HG03558 (cell line): ENCODE data around the gene UNCX.

ENCODE experiments used
- ATAC-seq: cut with Tn5 transposase; IDR thresholded peaks from one replicate; pipeline ENCODE4 v1.9.1; 2021; ENCODE audit warnings: moderate number of reproducible peaks; ENCODE audit not compliant: unreplicated experiment; ENCODE audit errors: extremely low read depth

The UNCX gene

DNA sequence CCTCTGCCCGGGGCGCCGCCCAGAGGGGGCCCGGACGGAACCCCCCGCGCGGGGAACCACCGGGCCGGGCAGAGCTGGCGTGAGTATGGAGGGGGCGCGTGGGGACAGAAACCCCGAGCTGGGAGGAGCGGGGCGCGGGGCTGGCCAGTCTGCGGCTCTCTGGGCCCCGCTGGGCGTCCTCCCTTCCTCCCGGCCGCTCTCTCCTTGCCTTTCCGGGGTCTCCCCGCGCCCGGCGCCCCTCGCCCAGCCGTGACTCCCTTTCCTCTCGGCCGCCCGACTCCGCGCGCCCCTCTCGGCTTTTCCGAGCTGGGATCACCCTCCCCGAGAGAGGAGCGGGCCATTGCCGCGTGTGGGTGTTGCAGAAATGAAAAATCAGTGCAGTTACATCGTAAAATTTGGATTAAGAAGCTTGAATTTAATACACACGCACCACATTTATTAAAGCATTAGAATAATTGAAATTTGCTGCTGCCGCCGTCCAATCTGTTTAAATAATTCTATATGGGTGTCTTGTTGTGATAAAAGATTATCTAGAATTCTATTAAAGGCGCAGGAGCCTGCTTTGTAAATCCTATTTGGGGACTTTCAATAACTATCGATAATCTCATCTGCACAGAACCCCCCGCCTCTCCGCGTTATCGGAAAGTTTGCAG, 9.1 kb downstream of the UNCX start:
- ATAC-seq: no peak

DNA sequence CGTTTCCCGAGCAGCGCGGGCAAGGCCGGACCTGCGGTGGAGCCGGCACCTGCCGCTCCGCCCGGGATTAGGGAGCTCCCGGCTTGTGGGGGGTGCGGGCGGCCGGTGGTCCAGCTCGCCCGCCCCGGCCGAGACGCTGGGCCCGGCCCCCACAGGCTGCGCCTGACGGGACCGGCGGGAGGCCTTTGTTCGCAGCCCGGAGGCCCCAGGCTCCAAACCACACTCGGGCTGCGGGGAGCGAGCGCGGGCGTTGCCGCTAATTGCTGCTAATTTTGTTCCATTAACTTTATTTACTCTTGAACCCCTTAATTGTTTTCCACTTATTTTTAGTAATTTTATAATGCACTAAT, 9.6 kb downstream of the UNCX start:
- no peak for ATAC-seq

DNA sequence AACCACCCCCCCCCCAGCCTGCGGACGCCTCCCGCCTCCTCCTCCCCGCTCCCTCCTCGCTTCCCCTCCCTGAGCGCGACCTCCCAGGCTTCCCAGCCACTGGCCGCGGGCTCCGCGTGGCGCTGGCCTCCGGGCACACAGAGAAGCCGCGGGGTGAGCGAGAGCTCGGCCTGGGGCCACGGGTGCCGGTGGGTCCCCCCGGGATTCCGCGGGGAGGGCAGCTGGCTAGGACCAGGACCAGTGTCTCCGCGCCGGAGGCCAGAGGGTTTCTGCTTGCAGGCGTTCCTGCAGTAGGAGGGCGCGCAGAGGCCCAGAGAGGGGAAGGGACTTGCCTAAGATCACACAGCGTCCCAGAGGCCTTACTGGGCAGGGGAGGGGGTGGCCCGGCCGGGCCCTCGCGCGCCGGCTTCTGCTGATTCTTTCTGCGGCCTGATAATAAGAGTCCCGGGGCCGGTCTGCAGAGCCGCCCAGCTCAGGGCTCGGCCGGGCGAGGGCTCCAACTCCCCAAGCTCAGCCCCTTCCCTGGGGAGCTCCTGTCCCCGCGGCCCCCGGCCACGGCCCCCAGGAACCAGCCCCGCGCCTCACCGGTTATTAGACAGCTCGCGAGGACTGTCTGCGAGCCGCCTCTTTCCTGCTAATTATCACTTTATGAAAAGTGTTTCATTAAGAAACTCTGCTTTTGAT, 10.1 kb downstream of the UNCX start:
- no peak for ATAC-seq

DNA sequence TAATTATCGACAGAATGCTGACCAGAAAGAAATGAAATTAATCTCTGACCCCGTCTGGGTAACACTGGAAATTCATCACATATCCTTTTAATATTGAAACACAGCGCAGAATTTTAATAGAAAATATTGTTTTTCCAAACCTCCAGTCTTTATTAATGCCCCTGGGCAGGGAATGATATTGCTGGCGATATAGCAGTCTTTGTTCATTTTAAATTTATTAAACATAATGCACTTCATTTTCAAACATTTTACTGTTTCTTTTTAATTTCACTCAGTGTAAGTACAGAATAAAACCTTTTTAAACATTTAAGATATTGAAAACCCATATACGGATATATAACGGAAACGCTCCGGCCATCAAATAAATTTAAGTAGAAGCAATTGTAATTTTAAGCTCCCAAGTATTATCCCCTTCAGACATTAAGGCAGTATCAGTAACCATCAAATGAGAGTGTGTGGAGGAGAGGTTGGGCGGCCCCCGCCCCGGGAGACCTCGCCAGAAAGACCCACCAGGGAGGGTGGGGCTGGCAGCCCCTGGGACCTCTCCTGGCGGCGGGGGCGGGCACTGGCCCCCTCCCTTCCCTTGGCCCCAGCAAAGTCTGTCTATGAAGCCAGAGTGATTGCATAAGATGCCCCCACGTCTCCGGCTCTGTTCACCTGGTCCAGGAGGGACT, 10.8 kb downstream of the UNCX start:
- no peak for ATAC-seq

DNA sequence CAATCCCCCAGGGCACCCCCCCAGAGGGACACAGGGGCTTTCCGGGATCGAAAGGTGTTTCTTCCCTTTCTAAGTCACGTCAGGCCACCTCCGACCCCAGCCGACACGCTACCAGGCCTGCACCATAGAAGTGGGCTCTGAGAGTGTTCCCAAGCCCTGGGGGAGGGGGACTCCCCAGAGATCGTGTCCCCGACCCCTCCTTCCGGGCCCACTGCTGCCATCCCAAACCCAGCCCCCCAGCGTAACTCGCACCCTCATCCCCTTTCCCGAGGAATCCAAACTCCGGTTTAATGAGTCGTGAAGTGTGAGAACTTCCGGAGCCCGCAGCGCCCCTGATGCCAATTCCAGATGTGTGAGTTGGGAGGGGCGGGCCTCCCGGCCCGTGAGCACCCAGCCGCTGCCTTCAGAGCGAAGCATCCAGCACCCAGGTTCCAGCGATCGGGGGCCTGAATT, 11.3 kb downstream of the UNCX start:
- no peak for ATAC-seq

DNA sequence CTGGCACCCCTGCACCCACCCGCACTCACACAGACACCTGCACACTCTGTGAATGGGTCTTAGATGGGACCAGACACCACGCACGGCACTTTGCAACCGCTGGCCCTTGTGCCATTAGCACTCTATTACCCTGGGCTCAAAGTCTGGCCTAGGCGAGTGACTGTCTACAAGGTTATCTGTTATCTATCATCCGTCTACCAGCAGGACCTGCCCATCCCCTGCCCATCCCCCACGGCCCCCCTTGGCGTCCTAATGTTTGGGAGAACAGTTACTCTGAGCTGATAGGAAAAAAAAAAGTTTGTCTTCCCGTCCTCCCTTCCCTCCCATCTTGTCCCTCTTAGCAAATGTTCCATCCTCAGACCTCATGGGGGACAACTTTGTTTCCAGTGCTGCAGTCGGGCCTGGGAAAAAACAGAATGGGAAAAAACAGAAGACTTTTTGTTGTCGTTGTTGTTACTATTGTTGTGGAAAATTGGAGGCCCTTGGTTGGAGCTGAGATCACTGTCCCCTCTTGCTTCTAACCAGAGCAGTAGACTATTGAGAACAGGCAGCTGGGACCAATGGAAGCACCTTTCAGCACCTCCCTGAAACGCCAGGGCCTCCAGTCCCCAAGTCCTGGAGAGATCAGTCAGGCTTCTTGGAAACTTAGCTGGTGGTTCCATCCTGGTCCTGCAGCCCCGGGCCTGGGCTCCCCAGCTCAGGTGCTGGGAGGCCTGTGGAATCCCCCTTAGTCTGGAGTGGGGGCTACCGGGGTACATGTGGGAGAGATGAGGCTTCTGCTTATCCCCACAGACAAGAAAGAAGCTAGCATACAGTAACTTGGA, 12.2 kb downstream of the UNCX start:
- ATAC-seq: no peak

DNA sequence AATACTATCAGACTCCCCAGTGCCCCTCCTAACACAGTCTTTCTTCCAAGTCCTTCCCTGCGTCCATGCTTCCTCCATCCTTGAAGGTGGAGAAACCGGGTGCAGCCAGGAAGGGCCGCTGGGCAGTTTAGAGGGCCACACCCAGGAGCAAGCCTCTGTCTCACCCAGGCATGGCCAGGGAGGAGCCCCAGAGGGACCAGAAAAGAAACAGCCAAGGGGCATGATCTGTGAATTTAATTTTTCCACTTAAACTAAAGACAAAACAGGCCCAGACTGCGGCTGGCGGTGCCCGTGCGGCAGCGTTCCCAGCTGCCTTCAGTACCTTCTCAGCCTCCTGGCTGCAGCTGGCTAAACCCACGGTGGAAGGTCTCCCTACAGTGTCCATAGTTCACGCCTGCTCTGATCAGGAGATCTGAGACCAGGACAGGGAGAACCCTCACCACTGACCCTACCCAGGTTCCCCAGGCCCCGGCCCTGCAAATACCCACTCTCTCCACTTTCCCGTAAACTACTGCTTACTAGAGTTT, 12.9 kb downstream of the UNCX start:
- no peak for ATAC-seq

DNA sequence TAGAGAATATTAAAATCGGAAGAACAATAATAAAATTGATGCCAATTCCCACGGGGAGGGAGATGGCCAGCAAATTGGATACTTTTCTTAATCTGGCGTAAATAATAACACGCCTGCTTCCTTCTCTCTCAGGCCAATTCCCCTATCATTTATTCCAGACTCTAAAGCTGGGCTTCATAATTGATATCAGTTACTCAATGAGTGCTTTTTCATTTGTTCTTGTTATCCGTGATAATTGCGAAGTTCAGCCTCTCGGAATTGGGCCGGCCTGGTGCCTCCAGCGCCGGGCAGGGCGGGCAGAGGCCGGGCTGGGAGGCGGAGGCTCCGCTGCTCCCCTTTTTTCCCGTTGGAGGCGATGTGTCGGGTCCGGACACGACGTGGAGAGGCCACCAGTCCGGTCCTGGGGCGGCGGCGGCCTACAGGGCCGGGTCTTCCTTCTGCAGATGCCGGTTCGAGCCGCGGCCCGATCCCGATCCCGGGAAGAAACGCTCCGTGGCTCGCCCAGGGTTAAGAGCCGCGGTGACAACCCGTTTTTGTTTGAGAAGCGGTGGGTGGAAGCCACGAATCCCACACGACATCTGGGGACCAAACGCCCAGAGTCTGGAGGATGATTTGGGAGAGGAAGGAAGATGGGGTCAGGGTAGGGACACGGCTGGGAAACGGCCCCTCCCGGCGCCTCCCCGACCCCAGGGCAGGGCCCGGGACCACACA, 13.6 kb downstream of the UNCX start:
- no peak for ATAC-seq

DNA sequence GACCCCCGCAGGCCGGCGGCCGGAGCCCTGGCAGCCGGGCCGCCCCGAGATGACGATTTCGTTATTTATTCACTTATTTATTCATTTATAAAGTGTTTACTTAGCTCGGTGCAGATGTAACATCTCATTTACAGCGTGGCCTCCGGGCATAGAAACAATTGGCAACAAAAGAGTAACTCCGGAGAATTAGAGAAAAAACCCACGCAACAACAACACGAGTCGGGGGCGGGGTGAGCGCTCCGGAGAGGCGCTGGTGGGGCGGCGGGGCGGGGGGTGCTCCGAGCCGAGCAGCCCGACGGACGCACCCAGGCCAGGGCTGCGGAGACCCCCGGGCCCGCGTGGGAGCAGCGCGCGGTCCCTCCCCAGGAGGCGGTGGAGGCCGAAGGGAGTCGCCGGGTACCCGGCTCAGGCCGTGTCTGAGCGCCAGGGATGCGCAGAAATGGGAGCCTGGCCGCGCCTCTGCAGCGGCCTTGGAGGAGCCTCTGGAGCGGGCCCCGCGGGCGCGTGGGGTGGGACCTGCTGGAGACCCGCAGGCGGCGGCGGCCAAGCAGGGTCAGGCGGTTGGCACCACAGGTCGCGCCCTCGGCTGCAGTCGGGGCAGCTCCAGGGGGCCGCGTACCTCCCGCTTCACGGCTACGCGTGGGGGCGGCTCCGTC, 14.3 kb downstream of the UNCX start:
- ATAC-seq: no peak

DNA sequence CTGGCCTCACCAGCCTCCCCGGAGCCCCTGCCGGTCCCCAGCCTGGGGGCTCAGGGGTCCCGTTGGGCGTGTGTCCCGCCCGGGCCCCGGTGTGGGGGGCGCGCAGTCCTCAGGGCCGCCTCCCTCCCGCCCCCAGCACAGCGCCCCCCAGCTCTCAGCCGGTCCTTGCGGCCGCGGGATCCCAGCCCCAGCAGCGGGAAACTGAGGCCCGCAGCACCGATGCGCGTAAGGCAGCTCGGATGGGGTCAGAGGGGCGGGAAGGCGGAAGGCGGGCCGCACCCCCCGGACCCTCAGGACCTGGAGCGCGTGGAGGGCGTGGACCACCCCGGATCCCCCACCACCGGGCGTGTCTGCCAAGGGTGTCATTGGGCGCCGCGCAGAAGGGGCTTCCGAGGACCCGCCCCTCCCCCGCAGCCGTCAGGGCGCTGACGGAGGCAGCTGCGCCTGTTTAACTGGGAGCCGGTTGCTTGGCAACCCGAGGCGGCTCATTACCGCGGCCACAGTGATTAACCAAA, 14.9 kb downstream of the UNCX start:
- no peak for ATAC-seq

DNA sequence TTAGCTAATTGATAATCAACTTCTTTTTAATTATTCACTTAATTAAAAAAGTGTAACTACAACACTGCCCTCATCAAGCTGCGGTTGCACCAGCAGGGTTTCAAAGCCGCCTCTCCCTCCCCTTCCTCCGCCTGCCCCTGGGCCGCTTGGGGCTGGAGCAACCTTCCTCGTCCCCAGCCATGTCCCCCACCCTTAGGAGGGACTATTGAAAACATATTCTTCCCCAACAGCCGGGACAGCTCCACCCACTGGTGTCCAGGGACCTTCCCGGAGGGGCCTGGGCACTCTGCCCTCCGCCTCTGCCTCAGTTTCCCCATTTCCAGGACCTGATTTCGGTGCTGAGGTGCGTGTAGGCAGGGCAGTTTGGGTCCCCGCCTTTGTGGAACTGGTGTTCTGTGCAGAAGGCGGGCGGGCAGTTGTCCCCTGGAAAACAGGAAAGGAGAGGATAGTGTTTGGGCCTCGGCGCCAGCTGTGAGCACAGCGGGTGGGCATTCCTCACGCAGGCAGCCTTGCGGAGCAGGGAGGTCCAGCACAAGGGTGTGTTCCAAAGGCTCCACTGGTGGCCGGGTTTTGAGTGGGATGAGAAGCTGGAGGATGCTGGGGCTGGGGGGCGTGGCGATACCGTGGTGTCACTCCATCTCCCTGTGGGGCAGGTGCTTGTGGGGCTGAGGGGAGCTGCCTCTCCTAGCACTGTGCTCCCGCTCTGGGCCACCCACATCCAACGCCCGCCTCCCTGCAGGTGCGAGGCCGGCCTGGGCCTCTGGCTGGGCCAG, 15.7 kb downstream of the UNCX start:
- no peak for ATAC-seq

DNA sequence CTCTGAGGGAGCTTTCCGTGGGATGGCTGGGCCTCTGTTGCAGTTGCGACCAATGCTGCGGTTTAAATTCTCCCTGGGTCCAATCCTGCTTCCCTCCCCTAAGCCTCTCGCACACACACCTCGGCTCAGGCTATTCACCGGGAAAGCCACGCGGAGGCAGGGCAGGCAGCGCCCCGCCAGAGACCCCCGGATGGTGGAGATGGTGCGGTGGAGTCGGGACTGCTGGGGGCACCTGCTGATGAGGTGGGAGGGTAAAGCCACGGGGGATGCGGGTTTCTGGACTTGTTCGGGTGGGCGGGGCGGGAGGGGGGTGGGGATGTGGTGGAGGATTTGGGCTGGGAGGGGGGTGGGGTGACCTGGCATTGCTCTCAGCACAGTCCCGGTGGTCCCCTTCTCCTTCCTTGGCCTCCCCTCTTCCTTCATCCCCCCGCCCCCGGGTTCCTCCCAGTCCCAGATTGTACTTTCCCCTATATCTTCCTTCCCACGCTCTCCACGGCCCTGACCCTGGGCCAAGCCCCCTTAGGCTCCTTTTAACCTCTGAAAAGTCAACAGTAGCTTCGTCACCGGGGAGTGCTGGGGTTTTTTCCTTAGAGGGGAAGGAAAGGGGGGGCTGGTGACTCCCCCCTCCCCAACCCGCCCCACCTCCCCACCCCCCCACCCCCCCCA, 16.4 kb downstream of the UNCX start:
- no peak for ATAC-seq

DNA sequence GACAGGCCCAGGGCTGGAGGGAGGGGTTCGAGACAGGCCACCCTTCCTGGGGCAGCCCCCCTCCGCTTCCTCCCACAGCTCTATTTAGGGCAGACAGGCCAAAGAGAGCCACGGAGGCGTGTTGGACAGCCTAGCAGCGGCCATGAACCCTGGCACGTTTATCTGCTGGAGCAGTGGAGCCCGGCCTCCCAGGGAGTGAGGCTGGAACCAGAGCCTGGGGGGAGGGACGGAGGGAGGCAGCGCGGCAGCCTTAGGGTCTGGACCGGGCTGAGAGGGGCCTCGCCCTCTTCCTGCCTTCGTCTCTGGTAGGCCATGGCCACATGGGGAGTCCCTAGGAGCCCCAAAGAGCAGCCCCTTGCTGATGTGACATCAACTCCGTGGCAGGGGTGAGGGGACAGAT, 17.1 kb downstream of the UNCX start:
- no peak for ATAC-seq

DNA sequence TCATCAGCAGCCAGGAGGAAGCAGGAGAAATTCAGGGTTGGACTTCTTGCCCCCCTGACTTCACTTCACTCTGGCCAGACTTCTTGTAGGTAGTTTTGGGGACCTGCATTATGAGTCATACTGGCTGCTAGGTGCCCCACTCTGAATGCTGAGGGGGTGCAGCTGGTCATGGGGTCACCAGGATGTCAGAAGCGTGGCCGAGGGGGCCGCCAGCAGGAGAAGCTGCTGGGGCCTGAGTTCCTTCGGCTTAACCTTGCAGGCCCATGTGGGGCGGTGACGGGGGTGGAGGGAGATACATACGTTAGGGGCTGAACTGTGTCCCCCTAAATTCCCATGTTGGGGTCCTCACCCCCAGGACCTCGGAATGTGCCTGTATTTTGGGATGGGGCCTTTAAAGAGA, 18.2 kb downstream of the UNCX start:
- ATAC-seq: no peak

DNA sequence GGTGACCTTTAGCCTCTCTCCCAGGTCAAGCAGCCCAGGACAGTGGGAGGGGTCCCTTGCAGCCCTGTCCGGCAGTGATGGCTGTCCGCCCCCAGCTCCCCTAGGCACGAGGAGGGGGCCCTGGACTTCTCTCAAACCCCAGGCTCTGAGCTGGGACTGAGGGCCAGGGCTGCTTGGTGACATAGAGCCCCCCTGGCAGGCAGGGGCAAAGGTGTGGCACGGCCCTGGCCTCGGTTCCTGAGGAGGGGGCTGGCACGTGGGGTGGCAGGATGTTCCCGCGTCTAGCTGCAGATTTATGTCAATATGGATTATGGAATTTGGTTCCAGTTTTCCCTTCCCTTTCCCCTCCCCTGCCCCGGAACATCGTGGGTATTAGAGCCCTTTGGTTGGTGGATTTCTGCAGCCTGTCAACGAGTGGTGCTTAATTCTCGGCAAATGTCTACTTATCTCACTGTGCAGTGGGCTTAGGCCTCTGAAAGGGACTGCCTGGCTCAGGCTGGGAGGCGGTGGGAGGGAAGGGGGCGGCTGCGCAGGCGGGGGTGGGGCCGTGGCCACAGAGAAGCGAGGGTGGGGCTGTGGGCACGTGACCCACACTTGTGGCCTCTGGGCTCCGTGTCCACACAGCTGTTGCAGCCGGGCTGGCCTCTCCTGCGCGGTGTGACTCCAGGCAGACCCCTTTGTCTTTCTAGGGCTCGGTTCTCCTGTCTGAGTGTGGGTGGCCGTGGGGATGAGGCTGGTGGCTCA, 19.3 kb downstream of the UNCX start:
- ATAC-seq: no peak

DNA sequence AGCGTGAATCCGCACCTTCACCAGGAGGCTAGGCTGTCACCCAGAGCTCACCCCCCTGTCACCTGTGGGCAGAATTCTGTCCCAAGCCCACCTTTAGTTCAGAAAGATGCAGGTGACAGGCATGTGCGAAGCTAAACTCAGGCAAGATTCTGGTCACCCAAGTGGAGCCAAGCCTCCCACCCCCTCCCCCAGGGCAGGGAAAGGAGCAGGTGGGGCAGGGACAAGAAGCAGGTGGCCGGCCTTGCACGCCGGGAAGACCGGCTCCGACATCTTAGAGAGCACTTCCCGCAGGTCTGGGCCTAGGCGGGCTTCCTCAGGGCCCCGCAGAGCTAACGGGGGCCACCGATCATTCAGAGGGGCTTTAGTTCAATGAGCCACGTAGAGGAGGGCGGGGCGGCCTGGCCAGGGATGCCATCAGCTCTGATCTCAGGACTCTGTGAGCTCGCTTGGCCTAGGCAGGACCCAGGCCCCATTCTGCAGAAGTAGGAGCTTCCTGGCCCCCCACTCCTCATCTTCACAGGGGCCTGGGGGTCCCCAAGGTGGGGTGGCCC, 19.9 kb downstream of the UNCX start:
- no peak for ATAC-seq

DNA sequence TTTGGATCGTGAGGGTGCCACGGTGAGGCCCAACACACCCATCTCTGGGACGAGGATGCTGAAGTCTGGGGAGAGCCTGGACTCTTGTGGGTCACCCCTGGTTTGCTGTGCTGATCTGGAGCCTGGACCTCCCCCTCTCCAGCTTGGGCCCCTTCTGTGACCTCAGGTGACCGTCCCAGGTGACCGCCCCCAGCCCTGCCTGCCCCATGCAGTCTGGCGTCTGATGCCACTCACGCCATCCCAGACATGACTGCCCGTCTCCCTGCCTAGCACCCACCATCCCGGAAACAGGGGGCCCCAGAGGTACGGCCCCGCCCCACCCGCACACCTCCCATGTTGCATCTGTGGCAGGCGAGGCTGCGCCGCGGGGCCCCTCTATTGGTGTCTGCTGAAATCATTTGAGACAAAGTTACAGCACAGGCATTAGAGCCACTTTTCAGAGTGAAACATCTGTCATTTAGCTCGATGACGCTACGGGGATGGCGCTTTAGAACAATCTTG, 21.1 kb downstream of the UNCX start:
- no peak for ATAC-seq
